HuH-7.5 (cell line): ENCODE results near the gene OPHN1.
"Not testable (repeated sequence)": the region's sequence is repeated elsewhere in the genome, so short reads cannot be mapped to it uniquely, and the experiment has no call there.

Experiments used
- DNase-seq: peaks from one replicate; pipeline ENCODE4 v3.0.0; 2011; ENCODE audit warnings: low spot score

The OPHN1 gene

GRCh38 chrX:68355629-68355920, 77.7 kb downstream of the OPHN1 start:
- no peak for DNase-seq

- DNase-seq = no peak
These were observed 78.2 kb downstream of the OPHN1 start for GRCh38 chrX:68354879-68355628.

- no peak for DNase-seq
These were observed 88.3 kb downstream of the OPHN1 start for GRCh38 chrX:68345025-68345424.

- no peak for DNase-seq
These were observed 89.7 kb downstream of the OPHN1 start for GRCh38 chrX:68343551-68343950.

GRCh38 chrX:68332201-68332731, 101.0 kb downstream of the OPHN1 start:
- no peak for DNase-seq

GRCh38 chrX:68326841-68327240, 106.5 kb downstream of the OPHN1 start:
- not testable (repeated sequence) for DNase-seq

GRCh38 chrX:68307769-68308168, 125.5 kb downstream of the OPHN1 start:
- DNase-seq = no peak

- DNase-seq = no peak
These were observed 128.7 kb downstream of the OPHN1 start for GRCh38 chrX:68304602-68305001.

- no peak for DNase-seq
These were observed 133.4 kb downstream of the OPHN1 start for GRCh38 chrX:68299898-68300297.

- no peak for DNase-seq
These were observed 140.8 kb downstream of the OPHN1 start for GRCh38 chrX:68292471-68292870.

- no peak for DNase-seq
These were observed 145.2 kb downstream of the OPHN1 start for GRCh38 chrX:68288127-68288526.

- no peak for DNase-seq
These were observed 145.9 kb downstream of the OPHN1 start for GRCh38 chrX:68287419-68287818.

GRCh38 chrX:68286980-68287379, 146.3 kb downstream of the OPHN1 start:
- DNase-seq = no peak

GRCh38 chrX:68286076-68286475, 147.2 kb downstream of the OPHN1 start:
- no peak for DNase-seq

GRCh38 chrX:68284281-68284904, 148.9 kb downstream of the OPHN1 start:
- DNase-seq = no peak

GRCh38 chrX:68273887-68274286, 159.4 kb downstream of the OPHN1 start:
- no peak for DNase-seq

GRCh38 chrX:68264793-68265192, 168.5 kb downstream of the OPHN1 start:
- DNase-seq = not testable (repeated sequence)

- no peak for DNase-seq
These were observed 172.1 kb downstream of the OPHN1 start for GRCh38 chrX:68261060-68261672.

GRCh38 chrX:68256990-68257389, 176.3 kb downstream of the OPHN1 start:
- DNase-seq = no peak

GRCh38 chrX:68254738-68255645, 178.3 kb downstream of the OPHN1 start:
- DNase-seq = no peak

GRCh38 chrX:68252664-68253063, 180.6 kb downstream of the OPHN1 start:
- no peak for DNase-seq

- no peak for DNase-seq
These were observed 183.4 kb downstream of the OPHN1 start for GRCh38 chrX:68249903-68250302.
